IMR-90 (cell line): ENCODE results near the gene HSPA12A.

Experiments used
- BHLHE40 ChIP-seq: fragments of 150-350 bp; IDR thresholded peaks from 2 replicates; pipeline ENCODE4 v1.6.1; 2016; ENCODE audit warnings: mild to moderate bottlenecking, low read depth, low read length
- CEBPB ChIP-seq: IDR thresholded peaks from 2 replicates; pipeline ENCODE4 v1.6.1; 2012; ENCODE audit warnings: low read depth, low read length, improper control_type of control experiment
- CTCF ChIP-seq: conservative IDR thresholded peaks from 2 replicates; pipeline ENCODE4 v1.5.1; 2012; ENCODE audit warnings: mild to moderate bottlenecking, low read depth, low read length, improper control_type of control experiment
- FOS ChIP-seq: fragments of 150-350 bp; IDR thresholded peaks from 2 replicates; pipeline ENCODE4 v1.6.1; 2016; ENCODE audit warnings: low read depth, low read length
- MAFK ChIP-seq: IDR thresholded peaks from 2 replicates; pipeline ENCODE4 v1.6.1; 2012; ENCODE audit warnings: low read depth, low read length, improper control_type of control experiment
- MXI1 ChIP-seq: IDR thresholded peaks from 2 replicates; pipeline ENCODE4 v1.6.1; 2012; ENCODE audit warnings: low read depth, mild to moderate bottlenecking, low read length, moderate library complexity, borderline replicate concordance
- POLR2A ChIP-seq: IDR thresholded peaks from 2 replicates; pipeline ENCODE4 v1.6.1; 2012; ENCODE audit warnings: mild to moderate bottlenecking, low read depth, low read length
- RAD21 ChIP-seq: IDR thresholded peaks from 2 replicates; pipeline ENCODE4 v1.6.1; 2012; ENCODE audit warnings: low read length, improper control_type of control experiment
- RCOR1 ChIP-seq: IDR thresholded peaks from 2 replicates; pipeline ENCODE4 v1.6.1; 2012; ENCODE audit warnings: mild to moderate bottlenecking, low read length, improper control_type of control experiment; ENCODE audit not compliant: insufficient replicate concordance
- USF2 ChIP-seq: fragments of 150-350 bp; IDR thresholded peaks from 2 replicates; pipeline ENCODE4 v1.6.1; 2017; ENCODE audit warnings: mild to moderate bottlenecking, antibody characterized with exemption, low read length, low read depth

GRCh38 chr10:116744163-116744753 is 1.9 kb upstream of the HSPA12A start:
- TF ChIP-seq CTCF: no peak
- TF ChIP-seq MAFK: no peak
- no peak for TF ChIP-seq USF2
- no peak for TF ChIP-seq POLR2A
- no peak for TF ChIP-seq MXI1
- TF ChIP-seq CEBPB: no peak
- TF ChIP-seq FOS: no peak
- no peak for TF ChIP-seq RCOR1
- no peak for TF ChIP-seq BHLHE40
- no peak for TF ChIP-seq RAD21
